G401 (cell line): ENCODE measurements around the gene NXN. TPM values are rescaled to one million over a fixed set of nuclear protein-coding genes. Genes with fewer than 3 reads are reported as not detected.
A peak's percentile ranks its signal among the peaks of the same experiment; 100 is the strongest.
"Not testable (repeated sequence)": the region's sequence is repeated elsewhere in the genome, so short reads cannot be mapped to it uniquely, and the experiment has no call there.

Experiments
- DNase-seq: peaks from one replicate; pipeline ENCODE4 v3.0.0-alpha.2; 2015; ENCODE audit warnings: low spot score
- in situ Hi-C: cut with HindIII; loops from 2 replicates; pipeline ENCODE4 v1.10.0; 2016; ENCODE audit warnings: low sequenced_read_pairs, mixed read lengths
- total RNA-seq: library from RNA; depleted of rRNA; stranded (reverse); fragments of >200 nt; shearing (Covaris generic); gene quantifications from 2 replicates; pipeline ENCODE4 v1.2.3, GENCODE V29; 2014

NXN gene
- total RNA-seq, 1 experiment from 2014 or later = 147 TPM

GRCh38 chr17:905708-906107 is 73.9 kb downstream of the NXN start:
- DNase-seq, in situ Hi-C loops: not testable (repeated sequence)

- in situ Hi-C loops = no loop called here
- no peak for DNase-seq
Measured at GRCh38 chr17:903691-904481, 75.7 kb downstream of the NXN start.

- DNase-seq = no peak
- in situ Hi-C loops = no loop called here
Measured at GRCh38 chr17:902463-902862, 77.1 kb downstream of the NXN start.

GRCh38 chr17:901964-902363 is 77.6 kb downstream of the NXN start:
- in situ Hi-C loops = no loop called here

GRCh38 chr17:901191-901950 is 78.2 kb downstream of the NXN start:
- in situ Hi-C loops = no loop called here
- DNase-seq = no peak

More at GRCh38 chr17:901964-902363, 77.6 kb downstream of the NXN start:
- DNase-seq = no peak

- in situ Hi-C loops = no loop called here
- DNase-seq = no peak
Measured at GRCh38 chr17:900336-900934, 79.1 kb downstream of the NXN start.

- DNase-seq = no peak
- in situ Hi-C loops = no loop called here
Measured at GRCh38 chr17:897970-898619, 81.5 kb downstream of the NXN start.

- no peak for DNase-seq
- in situ Hi-C loops = no loop called here
Measured at GRCh38 chr17:896953-897661, 82.5 kb downstream of the NXN start.

- in situ Hi-C loops = no loop called here
- no peak for DNase-seq
Measured at GRCh38 chr17:896454-896853, 83.1 kb downstream of the NXN start.

- peak; percentile 12 for DNase-seq
- in situ Hi-C loops = no loop called here
Measured at GRCh38 chr17:892958-893357, 86.6 kb downstream of the NXN start.

GRCh38 chr17:888998-889441 is 90.6 kb downstream of the NXN start:
- DNase-seq = no peak
- in situ Hi-C loops = no loop called here

GRCh38 chr17:887551-888209 is 91.9 kb downstream of the NXN start:
- in situ Hi-C loops = no loop called here
- no peak for DNase-seq

GRCh38 chr17:885971-886571 is 93.5 kb downstream of the NXN start:
- in situ Hi-C loops = no loop called here
- peak; percentile 46 for DNase-seq

- in situ Hi-C loops = no loop called here
- DNase-seq = no peak
Measured at GRCh38 chr17:883586-883962, 96.0 kb downstream of the NXN start.

GRCh38 chr17:882827-883585 is 96.6 kb downstream of the NXN start:
- DNase-seq = no peak
- in situ Hi-C loops = no loop called here

- DNase-seq = no peak
- in situ Hi-C loops = no loop called here
Measured at GRCh38 chr17:881778-882177, 97.8 kb downstream of the NXN start.

GRCh38 chr17:880443-881269 is 98.9 kb downstream of the NXN start:
- DNase-seq = no peak
- in situ Hi-C loops = no loop called here
